Measurements from ENCODE around the gene ANKRD33B.

- TF ChIP-seq EZH2phosphoT487 (IDR thresholded peaks at IDR 0.05; ENCODE audit: unreplicated experiment) = no peak
- no peak for TF ChIP-seq POLR2AphosphoS5 (IDR thresholded peaks at IDR 0.05; ENCODE audit: low read depth)
- TF ChIP-seq CTCF (conservative IDR thresholded peaks at IDR 0.05; ENCODE audit: low read depth in 2 of 2) = no peak
- TF ChIP-seq REST (IDR thresholded peaks at IDR 0.05; ENCODE audit: unreplicated experiment) = no peak
- TF ChIP-seq EZH2 (IDR thresholded peaks at IDR 0.05; ENCODE audit: low read depth, unreplicated experiment) = no peak
- TF ChIP-seq ETS1 (IDR thresholded peaks at IDR 0.05) = no peak
- TF ChIP-seq CREB1 (CRISPR knock-in tag; IDR thresholded peaks at IDR 0.05; ENCODE audit: low read depth) = no peak
- no peak for TF ChIP-seq JUNB (IDR thresholded peaks at IDR 0.05; ENCODE audit: unreplicated experiment)
- no peak for TF ChIP-seq STAT1 (IDR thresholded peaks at IDR 0.05; ENCODE audit: unreplicated experiment)
- TF ChIP-seq NANOG (IDR thresholded peaks at IDR 0.05; ENCODE audit: borderline replicate concordance) = no peak
Measured at GRCh38 chr5:10702040-10702629, 138.3 kb downstream of the ANKRD33B start.

Measured in GM23338 (cell line).